Measurements from ENCODE around the gene CHL1.
"Not testable (repeated sequence)": the region's sequence is repeated elsewhere in the genome, so short reads cannot be mapped to it uniquely, and the experiment has no call there.

CHL1 gene

DNA sequence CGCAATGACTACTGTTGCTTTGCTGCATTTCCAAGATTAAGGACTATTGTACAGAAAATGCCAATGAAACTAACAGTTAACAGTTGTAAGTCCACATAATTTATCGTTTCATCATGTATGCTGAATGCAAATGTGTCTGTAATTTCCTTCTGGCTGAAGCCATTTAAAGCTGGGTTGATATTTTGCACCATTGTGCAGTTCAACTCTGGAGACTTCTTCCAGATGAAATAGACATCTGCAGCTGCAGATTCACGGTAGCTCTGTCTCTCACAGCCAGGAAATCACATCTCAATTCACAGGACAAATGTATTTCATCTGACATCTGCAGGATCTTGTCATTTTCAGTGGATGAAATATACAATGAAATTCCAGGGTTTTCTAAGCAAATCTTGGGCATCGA lies 145.4 kb downstream of the CHL1 start:
- DNase-seq (ENCODE audit: low read depth in 2 of 2): no peak

DNA sequence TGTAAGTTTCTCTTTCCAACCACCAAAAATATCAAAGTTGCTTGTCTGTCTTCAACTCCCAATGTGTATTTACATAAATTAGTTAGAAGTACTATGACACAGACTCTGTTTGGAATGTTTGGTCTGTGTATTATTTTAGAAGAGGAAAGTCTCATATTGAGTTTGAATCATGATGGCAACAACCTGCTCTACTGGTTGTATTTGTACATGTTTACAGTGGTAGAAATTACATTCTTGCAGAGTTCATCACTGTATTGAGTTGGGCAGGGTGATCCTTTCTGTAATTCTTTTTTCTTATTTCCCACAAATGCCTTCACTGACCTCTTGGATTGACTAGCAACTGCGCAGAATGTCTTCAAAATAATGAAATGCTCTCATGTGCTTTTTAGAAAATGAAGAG lies 149.6 kb downstream of the CHL1 start:
- no peak for DNase-seq (ENCODE audit: low read depth in 2 of 2)

DNA sequence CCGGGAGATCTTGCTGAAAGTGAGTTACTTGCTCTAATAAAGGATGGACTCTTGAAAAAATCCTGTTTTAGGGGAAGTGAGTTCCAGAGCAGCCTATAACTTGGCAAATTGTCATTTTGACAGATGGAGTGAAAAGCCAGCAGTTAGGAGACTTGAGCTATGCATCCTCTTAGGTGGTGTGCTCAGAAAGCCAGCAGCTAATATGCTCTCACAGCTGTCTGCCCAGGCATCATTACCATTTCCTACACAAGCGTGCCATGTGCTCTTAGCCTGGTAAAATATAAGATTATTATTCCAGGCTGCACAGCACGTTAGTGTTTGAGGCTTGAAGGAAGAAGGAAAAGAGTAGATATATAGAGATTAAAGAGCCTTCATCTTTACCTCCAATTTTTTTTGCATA lies 151.0 kb downstream of the CHL1 start:
- DNase-seq (ENCODE audit: low read depth in 2 of 2): no peak

DNA sequence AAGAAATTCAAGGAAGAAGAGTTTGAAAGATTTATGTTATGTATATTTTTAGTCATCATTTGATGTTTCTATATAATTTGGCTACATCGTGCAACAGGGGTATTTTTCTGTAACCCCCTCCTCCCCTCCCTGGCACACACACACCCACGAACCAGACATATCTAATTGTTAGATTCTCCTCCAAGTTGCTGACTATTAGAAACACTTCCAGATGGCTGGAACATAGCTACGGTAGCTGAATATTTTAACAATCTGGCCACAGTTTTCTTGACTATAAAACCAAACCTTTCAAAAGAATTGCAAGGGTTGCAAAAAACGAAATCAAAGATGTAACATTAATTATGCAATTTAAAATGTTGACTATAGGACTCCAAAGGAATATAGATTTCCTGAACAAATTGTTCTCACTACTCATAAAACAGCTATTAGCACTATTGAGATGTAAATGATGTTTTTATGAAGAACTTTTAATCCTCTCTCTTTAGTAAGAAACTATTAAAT lies 154.4 kb downstream of the CHL1 start:
- DNase-seq (ENCODE audit: low read depth in 2 of 2): no peak

DNA sequence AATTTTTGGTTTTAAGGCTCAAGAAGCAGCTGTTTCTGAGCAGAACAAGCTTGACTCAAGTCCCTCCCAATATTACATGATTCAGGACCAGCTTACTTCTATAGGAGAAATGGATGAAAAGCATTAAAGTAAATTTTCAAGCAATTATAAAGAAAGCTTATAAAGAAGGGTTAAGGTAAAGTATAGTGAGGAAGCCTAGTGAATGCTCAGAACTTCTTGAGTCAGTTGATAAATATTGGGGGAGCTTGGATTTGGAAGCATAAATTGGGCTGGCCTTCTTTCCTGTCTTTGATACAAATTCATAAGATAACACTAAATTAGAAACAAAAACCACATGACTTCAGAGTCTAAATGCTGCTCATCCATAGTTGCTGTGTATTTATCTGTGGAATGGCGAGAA lies 156.0 kb downstream of the CHL1 start:
- DNase-seq (ENCODE audit: low read depth in 2 of 2): no peak

DNA sequence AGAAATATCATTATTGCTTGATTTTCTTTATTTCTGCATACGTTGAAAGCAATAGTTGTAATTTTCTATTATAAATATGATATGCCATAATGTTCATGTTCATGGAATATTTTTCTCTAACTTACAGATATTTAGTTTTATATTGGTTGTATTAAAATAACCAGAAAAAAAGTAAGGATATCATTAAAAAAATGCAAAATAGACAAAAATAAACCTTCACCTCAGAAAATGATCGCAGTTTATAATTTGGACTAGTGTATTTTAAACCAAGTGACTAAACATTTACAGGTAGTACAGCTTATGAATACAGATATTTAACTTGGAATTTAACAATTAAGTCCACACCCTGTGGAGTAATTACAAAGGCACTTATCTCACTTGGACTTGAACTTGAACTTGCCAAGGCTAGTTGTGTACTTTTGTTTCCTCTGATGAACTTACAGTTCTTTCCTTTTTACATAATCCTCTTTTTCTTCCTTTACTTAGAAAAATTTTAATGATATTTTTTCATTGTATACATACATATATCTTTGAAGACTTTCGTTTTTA lies 156.7 kb downstream of the CHL1 start:
- no peak for DNase-seq (ENCODE audit: low read depth in 2 of 2)

DNA sequence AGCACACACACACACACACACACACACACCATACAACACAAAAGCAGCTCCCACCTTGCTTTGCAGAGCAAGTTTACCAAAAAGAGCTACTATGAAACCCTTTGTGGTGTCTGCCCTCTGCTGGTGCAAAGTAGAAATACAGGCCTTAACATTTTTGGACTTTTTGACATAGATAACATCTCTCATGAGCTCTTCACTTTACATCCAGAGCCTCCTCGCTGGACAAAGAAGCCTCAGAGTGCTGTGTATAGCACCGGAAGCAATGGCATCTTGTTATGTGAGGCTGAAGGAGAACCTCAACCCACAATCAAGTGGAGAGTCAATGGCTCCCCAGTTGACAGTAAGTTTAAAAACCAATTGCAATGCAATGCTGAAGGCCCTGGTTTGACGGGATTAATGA lies 157.9 kb downstream of the CHL1 start:
- no peak for DNase-seq (ENCODE audit: low read depth in 2 of 2)

DNA sequence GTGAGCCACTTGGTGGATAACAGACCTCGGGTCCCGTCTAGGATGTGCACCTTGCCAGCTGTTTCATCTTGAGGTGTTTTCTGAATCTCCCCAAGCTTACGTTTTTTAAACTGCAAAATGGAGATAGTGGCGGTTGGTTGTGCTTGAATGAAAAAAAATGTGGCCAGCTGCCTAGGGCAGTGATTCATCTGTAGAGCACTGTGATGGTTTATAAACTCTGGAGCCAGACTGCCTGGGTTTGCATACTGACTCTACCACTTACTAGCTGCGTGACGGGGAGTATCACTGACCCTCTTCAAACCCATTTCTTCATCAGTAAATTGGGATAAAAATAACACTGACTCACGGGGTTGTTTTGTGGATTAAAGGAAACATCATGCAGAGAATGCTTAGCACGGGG lies 159.1 kb downstream of the CHL1 start:
- DNase-seq (ENCODE audit: low read depth in 2 of 2): no peak

DNA sequence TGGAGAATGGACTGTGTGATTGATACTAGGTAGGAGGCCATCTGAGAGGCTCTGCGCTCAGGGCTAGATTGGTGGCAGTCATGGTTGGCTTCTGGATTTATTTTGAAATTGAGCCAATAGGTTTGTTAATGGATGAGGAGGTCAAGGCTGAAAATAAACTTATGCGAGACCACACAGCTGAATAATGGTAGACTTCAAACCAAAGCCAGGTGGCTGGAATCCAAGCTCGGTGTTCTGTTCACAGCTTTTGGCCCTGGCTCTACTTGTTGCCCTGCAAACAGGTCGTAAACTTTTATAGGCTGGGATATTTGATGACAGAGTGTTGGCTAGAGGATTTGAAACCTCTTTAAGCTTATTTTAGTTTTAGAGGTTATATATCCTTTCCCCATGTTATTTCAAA lies 160.4 kb downstream of the CHL1 start:
- no peak for DNase-seq (ENCODE audit: low read depth in 2 of 2)

DNA sequence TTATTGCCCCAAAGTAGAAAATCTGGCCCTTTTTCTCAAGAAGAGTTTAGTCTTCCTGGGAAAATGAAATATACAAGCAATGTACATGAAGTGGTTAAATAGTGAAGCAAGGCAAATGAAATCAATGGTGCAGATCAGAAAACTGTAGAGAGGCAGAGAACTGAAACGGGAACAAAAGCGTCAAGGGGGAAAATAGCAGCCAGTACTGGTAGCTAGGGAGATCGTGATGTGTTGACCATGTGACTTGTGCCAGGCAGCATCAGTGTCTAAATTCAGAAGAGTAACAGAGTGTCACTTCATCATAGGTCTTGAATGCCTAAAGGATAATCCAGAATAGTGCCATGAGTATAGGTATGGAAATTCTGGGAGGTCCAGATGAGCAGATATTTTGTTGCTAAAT lies 163.1 kb downstream of the CHL1 start:
- DNase-seq (ENCODE audit: low read depth in 2 of 2): no peak

DNA sequence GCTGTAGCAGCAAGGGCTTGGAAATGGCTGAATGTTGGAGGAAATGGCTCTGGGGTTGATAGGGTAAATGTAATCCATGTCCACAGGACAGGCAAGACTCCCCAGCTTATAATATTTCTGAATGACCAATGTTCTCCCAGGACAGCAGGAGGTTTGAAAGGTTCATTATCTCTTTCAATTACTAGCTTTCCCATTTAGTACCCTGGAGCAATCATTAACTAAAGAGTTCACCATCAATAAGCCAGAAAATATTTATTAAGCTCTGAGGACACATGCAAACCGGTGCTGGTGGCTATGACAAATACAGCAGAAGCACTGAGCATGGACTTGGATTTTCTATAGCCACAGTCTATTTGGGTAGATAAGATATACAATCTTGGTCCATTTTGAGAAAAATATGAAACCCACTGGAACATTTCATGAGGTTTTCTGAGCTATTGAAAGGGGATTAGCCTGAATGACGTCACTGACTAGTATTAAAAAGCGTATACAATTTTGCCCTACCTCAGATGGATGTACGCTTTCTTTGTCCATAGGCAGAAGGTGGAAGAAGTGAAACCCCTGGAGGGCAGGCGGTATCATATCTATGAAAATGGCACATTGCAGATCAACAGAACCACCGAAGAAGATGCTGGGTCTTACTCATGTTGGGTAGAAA lies 166.2 kb downstream of the CHL1 start:
- no peak for DNase-seq (ENCODE audit: low read depth in 2 of 2)

DNA sequence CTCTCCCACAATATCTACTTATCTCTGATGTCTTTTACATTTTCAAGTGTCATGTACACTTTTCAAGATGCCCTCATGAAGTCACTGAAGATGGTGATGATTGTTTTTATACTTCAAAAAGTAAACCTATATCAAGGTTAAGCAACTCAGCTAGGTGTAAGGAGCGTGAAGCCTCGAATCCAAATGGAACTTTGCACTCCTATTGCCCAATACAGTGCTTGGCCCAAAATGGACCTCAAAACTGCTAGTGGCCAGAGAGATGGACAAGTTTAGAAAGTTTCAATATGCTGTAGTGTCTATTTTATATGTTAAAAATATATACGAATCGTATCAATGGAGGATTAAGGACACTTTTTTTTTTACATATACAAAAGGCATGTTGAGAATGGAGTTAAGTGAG lies 167.7 kb downstream of the CHL1 start:
- no peak for DNase-seq (ENCODE audit: low read depth in 2 of 2)

DNA sequence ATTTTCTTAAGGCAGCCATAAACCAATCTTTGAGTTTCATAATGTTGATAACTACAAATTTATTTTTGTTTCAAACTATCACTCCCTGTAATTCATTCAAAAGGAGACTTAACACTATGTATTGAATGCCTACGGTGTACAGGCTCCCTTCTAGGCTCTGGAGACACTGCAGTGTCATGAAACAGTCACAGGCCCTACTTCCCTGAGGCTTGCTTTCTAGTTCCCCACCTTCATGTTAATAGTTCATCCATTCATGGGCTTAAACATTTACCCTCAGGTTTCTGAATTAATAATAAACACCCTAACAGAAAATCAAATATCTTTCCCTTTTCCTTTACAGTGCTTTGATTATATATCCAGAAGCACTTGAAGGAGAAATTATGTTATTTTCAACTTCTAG lies 168.7 kb downstream of the CHL1 start:
- DNase-seq (ENCODE audit: low read depth in 2 of 2): no peak

DNA sequence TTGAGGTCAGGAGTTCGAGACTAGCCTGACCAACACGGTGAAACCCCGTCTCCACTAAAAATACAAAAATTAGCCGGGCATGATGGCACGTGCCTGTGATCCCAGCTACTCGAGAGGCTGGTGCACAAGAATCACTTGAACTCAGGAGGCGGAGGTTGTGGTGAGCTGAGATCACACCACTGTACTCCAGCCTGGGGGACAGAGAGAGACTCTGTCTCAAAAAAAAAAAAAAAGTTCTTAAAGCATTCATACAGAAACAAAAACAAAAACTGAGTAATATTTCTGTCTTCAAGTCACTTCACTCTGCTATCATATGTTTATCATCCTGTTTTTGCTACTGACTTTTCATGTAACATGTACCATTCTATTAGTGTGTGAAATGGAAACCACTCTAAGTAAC lies 169.7 kb downstream of the CHL1 start:
- DNase-seq (ENCODE audit: low read depth in 2 of 2): not testable (repeated sequence)

DNA sequence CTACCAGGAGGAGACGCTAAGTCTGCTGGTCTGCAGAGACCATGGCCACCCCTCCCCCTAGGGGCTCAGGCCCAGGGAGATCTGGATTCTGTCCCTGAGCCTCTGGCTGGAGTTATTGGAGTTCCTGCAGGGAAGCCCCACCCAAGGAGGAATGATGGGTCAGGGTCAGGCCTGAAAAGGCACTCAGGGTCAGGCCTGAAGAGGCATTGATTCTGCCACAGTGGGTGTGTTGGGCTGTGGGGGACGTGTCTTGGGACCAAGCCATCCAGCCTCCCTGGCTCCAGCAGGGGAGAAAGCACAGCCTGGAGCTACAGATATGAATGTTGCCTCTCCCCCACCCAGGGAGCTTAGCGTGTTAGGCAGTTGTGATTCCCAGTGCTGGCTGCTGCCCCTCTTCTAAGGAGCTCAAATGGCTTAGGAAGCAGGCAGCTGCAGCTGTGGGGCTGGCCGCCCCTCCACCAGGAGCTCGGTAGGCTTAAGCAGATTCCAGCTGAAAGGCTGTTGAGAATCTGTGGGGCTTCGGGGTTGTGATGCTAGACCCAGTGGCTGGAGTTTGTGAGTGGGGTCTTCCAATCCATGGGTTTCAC lies 176.7 kb downstream of the CHL1 start:
- DNase-seq (ENCODE audit: low read depth in 2 of 2): no peak

DNA sequence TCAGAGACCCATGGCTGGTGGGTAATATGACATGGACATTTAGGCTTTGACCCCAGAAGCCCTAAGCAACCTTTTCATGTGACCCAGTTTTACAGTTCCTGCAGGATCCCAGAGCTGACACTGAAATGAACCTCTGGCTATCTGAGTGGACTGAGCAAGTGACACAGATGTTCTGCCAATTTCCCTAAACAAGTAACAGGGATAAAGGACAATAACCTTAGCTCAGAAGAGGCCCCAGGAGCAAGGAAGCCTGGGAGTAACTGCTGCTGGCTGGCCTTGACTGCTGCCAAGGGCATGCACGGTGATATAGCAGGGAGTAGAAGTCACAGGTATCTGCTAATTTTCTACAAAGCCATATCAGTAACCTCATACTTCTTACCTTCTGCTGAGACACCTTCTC lies 177.9 kb downstream of the CHL1 start:
- no peak for DNase-seq (ENCODE audit: low read depth in 2 of 2)

DNA sequence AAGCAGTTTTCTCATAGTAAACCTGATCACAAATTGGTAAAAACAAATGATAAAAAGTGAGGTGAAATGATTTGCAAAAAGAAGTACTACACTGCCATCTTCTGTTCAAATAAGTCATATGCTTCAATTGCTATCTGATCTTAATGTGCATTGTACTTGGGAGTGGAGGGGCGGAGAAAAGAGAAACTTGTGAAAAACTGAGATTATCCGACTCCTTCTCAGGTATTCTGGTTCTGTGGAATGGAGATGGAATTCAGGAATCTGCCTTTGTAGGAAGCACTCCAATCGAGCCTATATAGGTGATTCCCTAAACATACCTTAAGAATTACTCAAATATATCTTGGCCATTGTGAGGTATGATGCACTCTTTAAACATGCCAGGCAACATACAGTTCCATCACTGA lies 180.6 kb downstream of the CHL1 start:
- no peak for DNase-seq (ENCODE audit: low read depth in 2 of 2)

DNA sequence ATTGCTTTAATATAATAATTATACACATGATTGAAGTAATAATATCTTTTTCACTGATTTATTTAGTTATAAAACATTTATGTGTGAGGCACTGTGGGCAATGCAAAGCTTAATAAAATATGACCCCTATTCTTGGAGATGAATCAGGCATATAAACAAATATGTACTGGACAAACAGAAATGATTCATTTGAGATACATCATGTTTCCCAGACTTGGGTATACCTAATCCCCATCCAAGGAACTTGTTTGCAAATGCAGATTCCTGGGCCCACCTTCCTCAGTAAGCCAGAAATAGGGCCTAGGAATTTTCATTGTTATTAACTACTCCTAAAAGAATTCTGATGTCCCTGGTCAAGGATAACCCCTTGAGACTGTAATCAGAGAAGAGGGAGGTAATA lies 184.2 kb downstream of the CHL1 start:
- no peak for DNase-seq (ENCODE audit: low read depth in 2 of 2)

DNA sequence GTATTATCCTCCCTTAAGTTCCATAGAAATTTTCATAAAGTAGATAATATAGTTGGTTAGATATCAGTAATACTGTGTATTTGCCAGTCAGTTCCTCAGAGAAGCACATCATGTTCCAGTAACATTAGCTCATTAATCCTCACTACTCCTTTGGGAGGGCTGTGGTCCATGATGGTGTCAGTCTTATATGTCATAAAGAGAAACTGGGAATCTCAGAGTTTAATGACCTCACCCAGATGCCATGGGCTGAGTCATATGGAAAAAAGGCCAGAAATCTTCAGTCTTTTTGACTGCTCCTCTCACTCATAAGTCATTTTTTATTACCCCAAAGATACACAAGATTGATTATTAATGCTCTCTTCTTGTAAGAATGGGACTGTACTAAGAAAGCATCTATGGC lies 188.6 kb downstream of the CHL1 start:
- DNase-seq (ENCODE audit: low read depth in 2 of 2): no peak

DNA sequence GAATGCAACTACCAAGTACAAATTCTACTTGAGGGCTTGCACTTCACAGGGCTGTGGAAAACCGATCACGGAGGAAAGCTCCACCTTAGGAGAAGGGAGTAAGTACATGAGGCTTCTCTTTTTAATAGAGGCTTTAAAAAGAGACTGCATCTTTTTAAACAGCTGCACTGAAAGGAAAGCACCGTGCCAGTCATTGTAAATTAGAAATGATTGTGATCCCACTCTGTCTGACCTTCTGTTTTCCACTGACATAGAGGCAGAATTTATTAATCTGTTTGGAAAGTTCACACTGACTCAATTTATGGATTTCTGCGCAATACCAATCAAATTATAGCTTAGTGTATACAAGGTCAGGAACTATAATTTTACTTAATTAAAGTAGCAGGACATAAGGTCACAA lies 198.2 kb downstream of the CHL1 start:
- no peak for DNase-seq (ENCODE audit: low read depth in 2 of 2)

DNA sequence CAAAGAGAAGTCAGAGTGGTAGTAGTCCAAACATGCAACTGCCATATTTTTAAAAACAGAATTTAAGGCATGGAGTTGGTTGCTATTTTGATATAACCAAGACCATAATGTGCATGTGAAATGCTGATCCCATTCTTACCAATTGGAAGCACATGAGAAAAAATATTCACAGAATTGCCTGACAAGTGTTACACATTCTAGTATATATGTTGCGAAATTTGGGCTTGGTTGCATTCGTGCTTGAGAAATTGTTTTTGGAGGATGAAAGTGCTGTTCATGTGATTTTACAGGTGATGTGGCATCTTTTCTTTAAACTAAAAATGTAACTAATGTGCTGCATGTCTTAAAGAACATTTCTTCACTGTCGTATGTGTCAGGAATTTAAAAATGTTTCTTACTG lies 199.7 kb downstream of the CHL1 start:
- no peak for DNase-seq (ENCODE audit: low read depth in 2 of 2)

DNA sequence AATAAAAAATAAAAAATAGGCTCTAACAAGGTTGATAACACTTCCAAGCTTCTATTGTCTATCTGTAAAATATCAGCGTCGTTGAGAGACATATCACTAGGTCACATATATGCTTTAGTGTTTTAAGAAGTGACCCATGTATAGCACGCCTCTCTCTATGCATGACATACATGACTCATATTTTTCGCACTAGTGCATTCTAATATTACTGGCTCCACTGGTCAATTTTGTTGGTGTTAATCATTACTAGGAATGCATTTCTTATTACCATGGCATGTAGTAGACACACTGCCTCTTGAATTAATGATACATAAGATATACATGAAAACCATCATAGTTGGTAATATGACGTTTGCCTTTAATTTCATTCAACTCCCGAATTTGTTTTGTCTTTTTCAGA lies 203.1 kb downstream of the CHL1 start:
- DNase-seq (ENCODE audit: low read depth in 2 of 2): no peak

DNA sequence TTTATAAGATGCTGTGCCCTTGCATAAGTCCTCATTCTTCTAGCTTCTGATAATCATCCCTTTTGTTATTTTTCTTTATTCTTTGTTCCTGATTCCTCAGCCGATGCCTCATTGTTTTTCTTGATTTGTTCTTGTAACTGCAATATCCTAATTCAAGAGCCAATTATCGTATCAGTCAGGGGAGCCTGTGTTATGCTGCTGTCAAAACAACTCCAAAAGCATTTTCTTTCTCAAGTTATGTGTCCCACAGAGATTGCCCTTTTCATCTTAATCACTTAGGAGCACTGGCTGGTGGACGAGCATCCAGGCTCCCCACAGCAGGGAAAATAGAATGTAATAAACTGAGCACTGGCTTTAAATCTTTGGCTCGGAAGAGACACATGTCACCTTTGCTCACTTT lies 207.3 kb downstream of the CHL1 start:
- DNase-seq (ENCODE audit: low read depth in 2 of 2): no peak

DNA sequence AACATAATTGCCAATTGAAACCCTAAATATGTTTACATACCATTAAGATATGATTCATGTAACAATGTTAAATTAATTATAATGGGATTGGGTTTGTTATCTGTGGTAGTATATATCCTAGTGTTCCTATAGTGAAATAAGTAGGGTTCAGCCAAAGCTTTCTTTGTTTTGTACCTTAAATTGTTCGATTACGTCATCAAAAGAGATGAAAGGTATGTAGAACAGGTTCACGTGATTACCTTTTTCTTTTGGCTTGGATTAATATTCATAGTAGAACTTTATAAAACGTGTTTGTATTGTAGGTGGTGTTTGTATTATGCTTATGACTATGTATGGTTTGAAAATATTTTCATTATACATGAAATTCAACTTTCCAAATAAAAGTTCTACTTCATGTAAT lies 212.4 kb downstream of the CHL1 start:
- no peak for DNase-seq (ENCODE audit: low read depth in 2 of 2)
